GM19467 (cell line): Measurements from ENCODE around the gene SGF29.
"Not testable (repeated sequence)": the region's sequence is repeated elsewhere in the genome, so short reads cannot be mapped to it uniquely, and the experiment has no call there.

Experiments
- ATAC-seq: cut with Tn5 transposase; IDR thresholded peaks from one replicate; pipeline ENCODE4 v1.9.1; 2021; ENCODE audit warnings: mild to moderate bottlenecking, moderate library complexity; ENCODE audit not compliant: unreplicated experiment

The SGF29 gene

DNA sequence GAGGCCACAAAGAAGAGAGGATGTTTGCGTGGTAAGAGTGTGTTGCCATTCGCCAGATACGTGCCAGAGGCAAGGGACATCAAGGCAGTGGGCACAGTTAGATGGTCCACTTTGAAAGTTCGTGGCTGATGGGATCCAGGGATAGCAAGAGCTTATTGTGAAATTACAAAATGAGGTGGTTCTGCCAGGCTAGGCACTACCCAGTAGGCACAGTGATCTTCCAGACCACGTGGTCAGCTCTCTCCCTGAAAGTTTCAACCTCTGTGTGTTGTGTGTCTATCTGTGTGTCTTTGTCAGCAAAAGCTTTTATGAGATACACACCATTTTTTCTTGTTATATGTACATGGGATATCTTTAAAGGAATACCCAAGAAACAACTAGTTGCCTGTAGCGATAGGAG lies 9.5 kb downstream of the SGF29 start:
- no peak for ATAC-seq

DNA sequence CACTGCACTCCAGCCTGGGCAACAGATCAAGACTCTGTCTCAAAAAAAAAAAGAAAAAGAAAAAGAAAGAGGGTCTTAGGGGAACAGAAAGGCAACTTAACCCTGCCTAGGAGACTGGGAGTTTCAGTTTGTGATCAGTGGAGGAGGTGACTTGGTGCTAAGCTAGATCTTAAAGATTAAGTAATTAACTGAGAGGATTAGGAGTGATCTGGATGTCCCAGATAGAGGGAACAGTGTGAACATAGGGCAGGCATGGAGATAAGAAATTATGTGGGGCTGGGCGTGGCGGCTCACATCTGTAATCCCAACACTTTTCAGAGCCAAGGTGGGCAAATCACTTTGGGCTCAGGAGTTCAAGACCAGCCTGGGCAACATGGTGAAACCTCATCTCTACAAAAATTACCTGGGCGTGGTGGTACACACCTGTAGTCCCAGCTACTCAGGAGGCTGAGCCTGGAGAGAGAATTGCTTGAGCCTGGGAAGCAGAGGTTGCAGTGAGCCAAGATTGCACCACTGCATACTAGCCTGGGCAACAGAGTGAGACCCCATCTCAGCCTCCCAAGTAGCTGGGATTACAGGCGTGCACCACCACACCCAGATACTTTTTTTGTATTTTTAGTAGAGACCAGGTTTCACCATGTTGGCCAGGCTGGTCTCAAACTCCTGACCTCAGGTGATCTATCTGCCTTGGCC lies 12.7 kb downstream of the SGF29 start:
- ATAC-seq: not testable (repeated sequence)

DNA sequence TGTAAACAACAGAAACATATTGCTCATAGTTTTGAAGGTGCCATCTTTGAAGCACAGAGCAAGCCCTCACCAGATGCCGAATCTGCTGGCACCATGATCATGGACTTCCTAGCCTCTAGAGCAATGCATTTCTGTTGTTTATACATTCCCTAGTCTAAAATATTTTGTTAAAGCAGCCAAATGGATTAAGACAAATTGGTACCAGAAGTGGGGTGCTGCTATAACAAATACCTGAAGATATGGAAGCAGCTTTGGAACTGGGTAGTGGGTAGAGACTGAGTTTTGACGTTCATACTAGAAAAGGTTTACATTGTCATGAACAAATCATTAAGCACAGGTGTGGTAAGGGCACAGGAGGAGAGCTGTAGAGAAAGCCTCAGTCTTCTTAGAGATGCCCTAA lies 13.6 kb downstream of the SGF29 start:
- no peak for ATAC-seq

DNA sequence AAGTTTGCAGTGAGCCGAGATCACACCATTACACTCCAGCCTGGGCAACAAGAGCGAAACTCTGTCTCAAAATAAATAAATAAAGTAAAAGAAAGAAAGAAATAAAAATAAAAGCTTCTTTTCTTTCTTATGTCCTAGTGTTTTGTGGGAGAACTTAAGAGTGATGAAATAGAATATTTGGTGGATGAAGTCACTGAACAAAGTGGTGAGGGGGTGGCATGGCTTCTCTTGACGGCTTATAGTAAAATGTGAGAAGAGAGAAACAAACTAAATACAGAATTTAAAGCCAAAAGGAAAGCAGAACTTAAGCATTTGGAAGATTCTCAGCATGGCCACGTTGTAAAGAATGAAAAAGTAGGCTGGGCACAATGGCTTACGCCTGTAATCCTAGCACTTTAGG lies 15.3 kb downstream of the SGF29 start:
- ATAC-seq: no peak

DNA sequence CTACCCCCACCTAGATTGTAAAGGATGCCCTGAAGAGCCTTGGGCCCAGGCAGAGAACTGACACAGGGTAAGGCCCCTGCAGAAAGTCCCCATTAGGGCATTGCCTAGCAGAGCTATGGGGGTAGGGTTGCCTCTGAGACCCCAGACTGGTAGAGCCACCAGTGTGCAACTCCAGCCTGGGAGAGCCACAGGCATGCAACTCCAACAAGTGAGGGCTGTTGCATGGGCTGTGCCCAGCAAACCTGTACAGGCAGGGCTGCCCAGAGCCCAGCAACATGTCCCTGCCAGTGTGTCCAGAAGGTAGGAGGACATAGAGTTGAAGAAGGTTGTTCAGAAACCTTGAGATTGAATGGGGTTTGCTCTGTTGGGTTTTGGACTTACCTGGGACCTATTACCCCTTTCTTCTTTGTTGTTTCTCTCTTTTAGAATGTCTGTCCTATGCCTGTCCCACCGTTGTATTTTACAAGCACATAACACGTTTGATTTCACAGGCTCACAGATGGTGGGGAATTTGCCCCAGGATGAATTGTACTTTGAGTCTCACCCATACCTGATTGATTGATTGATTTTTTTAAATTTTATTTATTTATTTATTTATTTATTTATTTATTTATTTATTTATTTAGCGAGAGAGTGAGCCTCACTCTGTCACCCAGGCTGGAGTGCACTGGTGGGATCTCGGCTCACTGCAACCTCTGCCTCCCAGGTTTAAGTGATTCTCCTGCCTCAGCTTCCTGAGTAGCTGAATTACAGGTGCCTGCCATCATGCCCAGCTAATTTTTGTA lies 16.4 kb downstream of the SGF29 start:
- no peak for ATAC-seq

DNA sequence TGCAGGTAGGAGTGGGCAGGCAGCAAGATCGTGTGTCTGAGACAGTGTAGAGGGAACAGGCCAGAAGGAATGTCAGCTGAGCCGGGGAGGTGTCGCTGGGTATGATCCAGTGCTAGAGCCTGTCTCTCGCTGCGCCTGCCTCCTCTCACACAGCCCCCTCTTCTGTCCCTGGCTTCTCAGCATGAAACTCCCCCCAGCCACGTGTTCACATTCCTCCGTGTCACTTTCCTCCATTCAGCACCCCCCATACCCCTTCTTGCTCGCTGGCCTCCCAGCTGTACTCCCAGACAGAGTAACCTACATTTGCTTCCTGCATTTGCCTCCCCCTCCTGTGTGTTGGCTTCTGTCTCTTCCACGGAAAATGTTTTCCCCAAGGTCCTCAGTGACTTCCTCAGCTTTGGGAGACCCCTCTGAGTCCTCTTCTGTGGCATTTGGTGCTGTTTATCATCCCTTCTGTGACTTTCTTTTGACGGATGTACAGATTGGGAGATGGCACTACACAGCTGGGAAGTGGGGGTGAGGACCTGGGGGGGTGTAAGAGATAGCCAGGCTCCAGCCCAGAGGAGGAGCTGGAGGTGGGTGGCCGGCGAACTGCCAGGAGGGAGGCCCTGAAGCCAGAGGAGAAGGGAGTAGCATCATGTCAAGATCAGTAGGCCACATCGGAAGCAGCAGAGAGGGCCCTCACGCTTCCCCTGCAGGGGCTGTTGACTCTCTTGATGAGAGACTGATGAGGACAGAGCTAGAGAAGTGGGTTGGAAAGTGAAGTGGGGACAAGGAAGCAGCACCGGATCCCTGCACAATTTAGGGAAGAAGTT lies 19.2 kb downstream of the SGF29 start:
- no peak for ATAC-seq

DNA sequence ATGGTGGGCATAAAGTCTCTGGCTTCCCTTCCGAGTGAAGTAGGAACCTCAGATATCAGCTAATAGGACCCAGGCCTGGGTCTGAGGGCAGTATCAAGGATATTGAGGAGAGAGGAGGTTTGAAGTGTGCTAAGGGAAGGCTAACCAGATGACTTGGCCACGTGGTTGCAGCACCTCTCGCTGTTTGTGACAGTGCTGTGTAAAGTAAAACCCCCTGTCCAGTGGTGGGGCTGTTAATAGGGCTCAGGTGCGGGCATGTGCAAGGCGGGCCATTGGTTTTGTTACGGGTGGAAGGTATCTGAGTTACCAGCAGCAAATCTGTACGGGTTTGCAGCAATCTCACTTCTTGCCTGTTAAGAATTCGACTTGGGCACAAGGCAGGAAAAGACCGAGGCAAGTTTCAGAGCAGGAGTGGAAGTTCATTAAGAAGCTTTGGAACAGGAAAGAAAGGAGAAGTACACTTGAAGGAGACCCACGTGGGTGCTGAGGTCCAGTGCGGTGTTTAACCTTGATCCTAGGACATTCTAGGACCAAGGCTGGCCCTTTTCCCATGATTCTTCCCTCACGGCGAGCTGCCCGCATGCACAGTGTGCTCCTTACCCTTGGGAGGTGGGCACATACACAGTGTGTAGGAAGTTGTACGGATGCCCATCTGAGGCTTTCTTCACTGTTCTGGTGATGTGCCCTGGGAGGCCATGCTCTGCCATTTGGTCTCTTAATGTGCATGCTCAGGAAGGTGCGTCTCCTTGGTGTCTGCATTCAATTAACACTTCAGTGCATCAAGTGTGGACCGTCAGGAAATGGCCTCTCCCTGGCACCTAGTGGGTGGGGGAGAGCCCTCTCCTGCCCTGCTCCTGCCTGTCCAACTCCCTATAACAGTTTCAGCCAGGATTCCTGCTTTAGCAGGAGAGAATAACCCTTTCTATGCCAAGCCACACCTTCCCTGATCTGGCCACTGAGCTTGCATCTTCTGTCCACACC lies 20.3 kb downstream of the SGF29 start:
- ATAC-seq: no peak

DNA sequence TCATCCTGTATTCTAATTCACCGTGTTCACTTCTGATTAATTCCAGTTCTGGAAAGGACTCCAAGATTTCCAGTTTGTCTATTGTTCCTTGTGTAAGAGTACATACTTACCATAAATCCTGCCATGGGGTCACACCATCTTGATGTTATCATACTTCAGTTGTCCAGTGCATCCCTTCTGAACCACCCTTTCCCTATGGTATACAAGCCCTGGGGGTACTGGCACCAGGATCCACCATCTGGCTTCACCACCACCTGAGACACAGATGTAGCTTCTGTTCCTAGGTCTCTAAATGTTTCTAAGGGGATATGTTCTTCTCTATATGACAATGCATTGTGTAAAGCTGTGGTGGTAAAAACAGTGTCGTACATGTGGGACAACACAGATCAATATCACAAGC lies 21.2 kb downstream of the SGF29 start:
- ATAC-seq: no peak

DNA sequence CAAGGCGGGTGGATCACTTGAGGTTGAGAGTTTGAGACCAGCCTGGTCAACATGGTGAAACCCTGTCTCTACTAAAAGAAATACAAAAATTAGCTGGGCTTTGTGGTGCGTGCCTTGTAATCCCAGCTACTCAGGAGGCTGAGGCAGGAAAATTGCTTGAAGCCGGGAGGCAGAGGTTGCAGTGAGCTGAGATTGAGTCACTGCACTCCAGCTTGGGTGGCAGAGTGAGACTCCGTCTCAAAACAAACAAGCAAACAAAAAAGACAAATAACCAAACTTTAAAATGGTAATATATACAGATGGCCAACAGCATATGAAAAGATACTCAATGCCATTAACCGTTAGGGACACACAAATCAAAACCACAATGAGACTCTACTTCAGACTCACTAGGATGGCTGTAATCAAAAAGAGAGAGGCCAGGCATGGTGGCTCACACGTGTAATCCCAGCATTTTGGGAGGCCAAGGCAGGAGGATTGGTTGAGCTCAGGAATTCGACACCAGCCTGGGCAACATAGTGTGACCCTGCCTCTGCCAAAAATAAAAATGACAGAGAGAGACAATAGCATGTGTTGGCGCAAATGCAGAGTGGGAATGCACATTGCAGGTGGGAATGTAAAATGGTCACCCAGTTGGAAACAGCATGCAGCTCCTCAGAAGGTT lies 21.9 kb downstream of the SGF29 start:
- ATAC-seq: no peak

DNA sequence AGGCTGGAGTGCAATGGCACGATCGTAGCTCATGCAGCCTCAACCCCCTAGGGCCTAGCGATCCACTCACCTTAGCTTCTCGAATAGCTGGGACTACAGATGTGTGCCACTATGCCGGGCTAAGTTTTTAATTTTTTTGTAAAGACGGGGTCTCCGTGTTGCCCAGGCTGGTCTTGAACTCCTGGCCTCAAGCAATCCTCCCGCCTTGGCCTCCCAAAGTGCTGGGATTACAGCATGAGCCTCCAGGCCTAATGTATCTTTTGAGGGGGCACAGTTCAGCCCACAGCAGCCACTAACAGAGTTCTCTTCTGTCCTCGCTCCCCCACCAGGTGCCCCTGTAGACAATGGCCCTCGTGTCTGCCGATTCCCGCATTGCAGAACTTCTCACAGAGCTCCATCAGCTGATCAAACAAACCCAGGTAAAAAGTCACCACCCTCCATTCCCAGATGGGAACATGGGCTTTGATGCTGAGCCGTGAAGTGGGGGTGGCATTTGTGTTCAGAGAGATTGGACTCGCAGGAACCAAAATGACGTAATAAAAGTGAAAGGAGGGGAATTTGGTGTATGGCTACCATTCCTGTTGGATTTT lies 27.1 kb downstream of the SGF29 start:
- ATAC-seq: no peak

DNA sequence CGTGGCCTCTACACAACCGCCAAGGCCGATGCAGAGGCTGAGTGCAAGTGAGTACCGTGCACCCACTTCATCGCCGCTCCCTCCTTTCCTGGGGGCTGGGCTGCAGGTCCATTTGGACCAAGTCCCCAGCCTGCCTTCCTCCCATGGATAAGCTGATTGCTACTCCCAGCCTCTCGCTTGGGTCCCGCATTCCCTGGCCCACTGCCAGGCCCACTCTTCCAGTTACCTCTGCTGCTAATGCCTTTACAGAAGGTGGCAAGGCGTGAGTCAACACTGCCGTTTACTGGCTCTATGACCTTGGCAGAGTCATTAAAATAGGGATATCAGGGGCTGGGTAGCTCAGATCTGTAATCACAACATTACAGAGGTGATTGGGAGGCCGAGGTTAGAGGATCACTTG lies 32.0 kb downstream of the SGF29 start:
- no peak for ATAC-seq

DNA sequence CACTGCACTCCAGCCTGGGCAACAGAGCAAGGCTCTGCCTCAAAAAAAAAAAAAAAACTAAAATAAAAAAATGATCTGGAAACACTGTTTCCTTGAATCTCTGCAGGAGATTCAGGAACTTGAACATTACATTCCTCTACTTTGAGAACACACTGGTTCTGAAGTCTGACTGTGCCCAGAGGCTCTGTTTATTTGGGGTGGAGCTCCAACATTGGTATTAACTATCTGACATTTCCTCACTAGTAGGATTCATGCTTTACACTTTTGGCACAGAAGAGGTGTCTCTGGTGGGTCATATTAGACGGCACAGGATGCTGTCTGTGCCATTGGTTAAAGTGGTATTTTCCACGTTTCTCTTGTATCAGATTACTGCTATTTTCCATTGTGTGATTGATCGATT lies 32.7 kb downstream of the SGF29 start:
- ATAC-seq: no peak

DNA sequence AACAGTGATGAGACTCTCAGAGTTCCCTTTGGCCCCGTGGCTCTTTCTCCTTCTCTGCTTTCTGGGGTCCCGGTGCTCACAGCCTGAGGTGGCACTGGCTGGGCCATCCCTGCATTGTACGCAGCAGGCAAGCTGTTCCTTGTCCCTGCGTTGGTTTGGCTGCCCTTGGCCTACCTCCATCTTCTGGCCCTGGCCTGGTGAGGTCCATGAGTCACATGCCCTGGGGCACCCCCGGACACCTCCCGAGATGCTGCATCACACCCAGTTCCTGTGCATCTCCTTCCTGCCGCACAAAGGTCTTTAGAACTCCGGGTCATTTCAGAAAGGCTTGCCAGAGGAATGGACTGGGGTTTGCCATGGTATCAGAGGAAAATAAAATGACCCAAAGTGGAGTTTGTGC lies 33.7 kb downstream of the SGF29 start:
- ATAC-seq: no peak

DNA sequence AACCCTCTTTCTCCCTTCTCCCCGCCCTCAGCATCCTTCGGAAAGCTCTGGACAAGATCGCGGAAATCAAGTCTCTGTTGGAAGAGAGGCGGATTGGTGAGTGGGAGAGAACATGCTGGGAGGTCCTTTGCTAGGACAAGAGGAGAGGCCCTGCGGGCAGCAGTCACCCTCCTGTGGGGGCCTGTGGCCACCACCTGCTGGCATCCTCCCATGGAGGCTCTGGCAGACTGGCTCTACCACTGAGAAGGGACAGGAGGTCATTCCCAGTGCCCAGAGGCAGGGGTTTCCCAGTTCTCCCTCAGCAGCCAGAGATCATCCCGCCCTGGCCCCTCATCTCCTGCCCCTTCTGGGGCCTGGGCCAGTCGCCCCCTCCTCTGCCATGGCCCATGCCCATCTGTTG lies 35.3 kb downstream of the SGF29 start:
- no peak for ATAC-seq

DNA sequence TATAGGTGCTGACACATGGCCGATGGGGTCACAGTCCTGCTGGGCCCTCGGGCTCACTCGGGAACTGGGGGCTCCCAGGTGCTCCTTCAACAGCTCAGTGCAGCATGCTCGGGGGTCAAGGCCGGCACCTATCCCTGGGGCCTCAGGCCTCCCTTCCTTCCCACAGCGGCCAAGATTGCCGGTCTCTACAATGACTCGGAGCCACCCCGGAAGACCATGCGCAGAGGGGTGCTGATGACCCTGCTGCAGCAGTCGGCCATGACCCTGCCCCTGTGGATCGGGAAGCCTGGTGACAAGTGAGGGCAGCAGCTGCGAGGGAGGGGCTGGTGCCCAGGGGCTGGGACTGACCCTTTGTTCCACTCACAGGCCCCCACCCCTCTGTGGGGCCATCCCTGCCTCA lies 36.2 kb downstream of the SGF29 start:
- no peak for ATAC-seq

DNA sequence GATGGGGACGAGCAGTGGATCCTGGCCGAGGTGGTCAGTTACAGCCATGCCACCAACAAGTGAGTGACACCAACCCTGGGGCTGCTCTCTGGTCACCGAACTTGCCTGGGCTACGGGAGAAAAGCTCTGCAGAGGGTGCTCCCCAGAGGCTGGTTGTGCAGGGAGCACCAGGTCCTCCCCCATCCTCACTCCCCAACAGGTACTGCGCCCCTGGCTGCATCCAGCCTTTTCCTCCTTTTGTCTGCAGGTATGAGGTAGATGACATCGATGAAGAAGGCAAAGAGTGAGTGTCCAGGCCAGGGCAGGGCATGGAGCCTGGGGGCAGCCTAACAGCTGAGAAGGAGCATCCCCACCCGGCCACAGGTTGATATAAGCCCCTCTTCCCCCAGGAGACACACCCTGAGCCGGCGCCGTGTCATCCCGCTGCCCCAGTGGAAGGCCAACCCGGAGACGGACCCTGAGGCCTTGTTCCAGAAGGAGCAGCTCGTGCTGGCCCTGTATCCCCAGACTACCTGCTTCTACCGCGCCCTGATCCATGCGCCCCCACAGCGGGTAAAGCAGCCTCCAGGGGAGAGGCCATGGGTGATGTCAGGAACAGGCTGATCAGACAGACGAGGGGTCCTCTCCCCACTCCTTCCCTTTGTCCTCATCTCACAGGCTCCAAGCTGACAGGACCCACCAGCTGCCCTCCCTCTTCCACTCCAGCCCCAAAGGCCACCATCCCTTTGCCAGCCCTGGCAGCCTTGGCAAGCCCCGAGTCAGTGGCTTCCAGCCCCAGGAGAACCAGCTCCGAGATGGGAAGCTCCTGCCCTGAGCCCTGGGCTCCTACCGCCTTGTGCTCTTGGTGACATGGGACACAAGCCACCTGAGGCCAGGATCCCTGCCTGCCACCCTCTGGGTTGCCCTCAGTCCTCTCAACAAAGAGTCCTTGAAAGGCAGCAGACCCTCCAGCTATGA lies 36.9 kb downstream of the SGF29 start:
- no peak for ATAC-seq

DNA sequence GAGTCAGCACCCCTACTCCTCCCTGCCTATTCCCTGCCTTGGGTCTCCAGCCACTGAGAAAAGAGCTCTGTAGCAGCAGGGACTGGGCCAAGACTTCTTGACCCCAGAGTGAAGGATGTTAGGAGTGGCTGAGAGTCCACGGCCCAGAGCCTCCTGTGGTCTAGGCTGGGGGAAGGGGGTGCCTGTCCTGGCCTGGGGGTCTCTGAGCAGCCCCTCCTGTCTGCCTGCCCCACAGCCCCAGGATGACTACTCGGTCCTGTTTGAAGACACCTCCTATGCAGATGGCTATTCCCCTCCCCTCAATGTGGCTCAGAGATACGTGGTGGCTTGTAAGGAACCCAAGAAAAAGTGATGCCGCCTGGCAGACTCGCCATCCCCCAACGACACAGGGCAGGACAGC lies 37.6 kb downstream of the SGF29 start:
- no peak for ATAC-seq

DNA sequence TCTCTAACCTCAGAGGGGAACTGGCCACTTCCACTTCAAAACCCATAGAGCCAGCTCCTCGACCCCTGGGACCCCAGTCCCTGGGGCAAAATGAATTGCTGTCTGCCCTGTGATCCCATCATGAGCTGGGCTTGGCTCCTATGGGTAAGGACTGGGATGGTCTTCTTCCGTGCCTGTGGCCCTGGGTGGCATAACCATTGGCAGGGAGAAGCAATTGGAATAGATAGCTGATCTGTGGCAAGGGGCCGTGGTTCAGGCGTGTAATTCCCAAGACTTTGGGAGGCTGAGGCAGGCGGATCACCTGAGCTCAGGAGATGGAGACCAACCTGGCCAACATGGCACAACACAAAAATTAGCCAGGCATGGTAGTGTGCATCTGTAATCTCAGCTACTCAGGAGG lies 38.8 kb downstream of the SGF29 start:
- ATAC-seq: no peak
